Tibial nerve (tissue), 4 donors: ENCODE measurements around the gene ZBED4. TPM values are rescaled to one million over a fixed set of nuclear protein-coding genes. Genes with fewer than 3 reads are reported as not detected.
A peak's percentile ranks its signal among the peaks of the same experiment; 100 is the strongest.
"Not testable (repeated sequence)": the region's sequence is repeated elsewhere in the genome, so short reads cannot be mapped to it uniquely, and the experiment has no call there.

Source experiments
- DNase-seq, 2 donors: peaks; one replicate each; pipeline ENCODE4 v3.0.0-alpha.2; 2019; ENCODE audit warnings: low spot score in 2 of 2
- H3K27ac ChIP-seq, 4 donors: fragments of 200-600 bp; sonication (generic) in 3 of 4; one replicate each; pipeline ENCODE4 v1.5.1; 2017 to 2019; ENCODE audit warnings: mild to moderate bottlenecking in 1 of 4
- H3K27me3 ChIP-seq, 2 donors: fragments of 200-600 bp; sonication (generic) in 1 of 2; one replicate each; pipeline versions ENCODE4 v1.5.1 to v1.6.0; 2017 to 2019
- H3K36me3 ChIP-seq, 3 donors: fragments of 200-600 bp; sonication (generic); one replicate each; pipeline ENCODE4 v1.5.1; 2018 to 2019
- H3K4me1 ChIP-seq, 4 donors: fragments of 200-600 bp; sonication (generic) in 3 of 4; one replicate each; pipeline ENCODE4 v1.5.1; 2017 to 2019
- H3K4me3 ChIP-seq, 4 donors: fragments of 200-600 bp; sonication (generic) in 3 of 4; one replicate each; pipeline ENCODE4 v1.5.1; 2017 to 2019; ENCODE audit warnings: mild to moderate bottlenecking in 1 of 4, moderate library complexity in 1 of 4
- H3K9me3 ChIP-seq, 4 donors: fragments of 200-600 bp; sonication (generic) in 3 of 4; one replicate each; pipeline ENCODE4 v1.5.1; 2017 to 2019
- EP300 ChIP-seq, 2 donors: sonication (generic); formaldehyde crosslinking; IDR thresholded peaks; one replicate each; pipeline ENCODE4 v1.6.1; 2017; ENCODE audit warnings: antibody characterized with exemption in 2 of 2, mild to moderate bottlenecking in 1 of 2
- POLR2A ChIP-seq, 2 donors: fragments of 450-650 bp; IDR thresholded peaks; one replicate each; pipeline ENCODE4 v1.6.1; 2017; ENCODE audit warnings: antibody characterized with exemption in 2 of 2, mild to moderate bottlenecking in 2 of 2, moderate library complexity in 2 of 2
- WGBS, 2 donors: methylation state at CpG; one replicate each; pipeline ENCODE4 v1.1.5; 2018; 5-methylcytosine and 5-hydroxymethylcytosine counted together
- total RNA-seq, 4 donors: library from RNA; depleted of rRNA; stranded (reverse); fragments of >200 nt; gene quantifications; one replicate each; pipeline ENCODE4 v1.1.0, GENCODE V29; 2016
- TF ChIP-seq, protein P1 (sequence below), 5 experiments: fragments of 200-600 bp in 3 of 5; fragments of 450-650 bp in 2 of 5; sonication (generic) in 3 of 5; IDR thresholded peaks; one replicate each; pipeline ENCODE4 v1.5.1; 2016 to 2019; ENCODE audit warnings: antibody characterized with exemption in 5 of 5, mild to moderate bottlenecking in 3 of 5, moderate library complexity in 2 of 5

Gene ZBED4
- total RNA-seq, 4 donors from 2014 or later = 5.9 to 12.3 (median 7.3) TPM

DNA sequence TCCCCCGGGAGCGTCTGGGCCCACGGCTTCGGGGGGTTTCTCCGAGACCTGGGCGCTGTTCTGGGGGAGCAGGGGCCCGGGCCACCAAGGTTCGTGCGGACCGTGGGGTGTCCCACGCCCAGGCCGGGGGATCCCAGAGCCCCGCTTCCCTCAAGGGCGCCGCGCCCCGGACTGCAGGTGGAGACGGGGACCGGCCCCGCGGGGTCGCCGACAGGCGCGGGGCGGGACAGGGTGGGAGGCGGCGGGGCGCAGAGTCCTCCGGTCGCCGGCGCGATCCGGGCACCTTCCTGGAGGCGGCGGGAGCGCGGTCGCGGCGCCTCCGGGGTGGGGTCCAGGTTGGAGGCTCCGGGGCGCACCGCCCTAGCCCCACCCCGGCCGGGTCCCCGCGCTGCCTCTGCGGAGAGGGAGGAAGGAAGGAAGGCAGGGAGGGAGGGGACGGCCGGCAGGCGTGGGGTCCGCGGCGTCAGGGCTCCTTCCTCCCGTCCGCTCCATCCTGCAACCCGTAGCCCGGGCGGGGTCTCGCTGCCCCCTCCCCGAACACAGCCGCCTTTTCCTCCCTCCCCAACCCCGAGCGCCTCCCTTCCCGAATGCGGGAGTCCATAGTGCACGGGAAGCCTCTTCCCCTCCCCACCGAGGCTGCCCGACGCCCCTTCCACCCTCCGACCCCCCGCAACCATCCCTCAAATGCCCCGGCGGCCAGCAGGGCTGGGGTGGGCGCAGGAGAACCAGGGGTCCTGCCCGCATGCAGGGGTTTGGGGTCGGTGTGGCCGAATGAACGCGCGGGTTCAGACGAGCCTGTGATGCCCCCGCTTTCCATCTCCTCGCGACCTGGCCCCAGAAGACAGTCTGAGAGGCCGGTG is 4.3 kb upstream of the ZBED4 start:
- WGBS, 2 donors = 3 to 4% methylated on average over 49 to 53 of the region's 89 CpGs
- Histone ChIP-seq H3K36me3 (no peaks in the 10 kb centered on the region), H3K4me3 (peak overlapping the region in 3 of 4 donors; percentile 27 to 53 (median 40)), H3K27ac (no peak overlapping the region), H3K9me3 (no peaks in the 10 kb centered on the region), H3K27me3 (peaks cover 3 to 46% of the 10 kb centered on the region in 2 donors), H3K4me1 (peaks cover 0 to 30% (median 17%) of the 10 kb centered on the region in 4 donors)
- no peak for TF ChIP-seq POLR2A (IDR thresholded peaks at IDR 0.05)
- no peak for TF ChIP-seq EP300 (IDR thresholded peaks at IDR 0.05)
- TF ChIP-seq, protein P1, sequence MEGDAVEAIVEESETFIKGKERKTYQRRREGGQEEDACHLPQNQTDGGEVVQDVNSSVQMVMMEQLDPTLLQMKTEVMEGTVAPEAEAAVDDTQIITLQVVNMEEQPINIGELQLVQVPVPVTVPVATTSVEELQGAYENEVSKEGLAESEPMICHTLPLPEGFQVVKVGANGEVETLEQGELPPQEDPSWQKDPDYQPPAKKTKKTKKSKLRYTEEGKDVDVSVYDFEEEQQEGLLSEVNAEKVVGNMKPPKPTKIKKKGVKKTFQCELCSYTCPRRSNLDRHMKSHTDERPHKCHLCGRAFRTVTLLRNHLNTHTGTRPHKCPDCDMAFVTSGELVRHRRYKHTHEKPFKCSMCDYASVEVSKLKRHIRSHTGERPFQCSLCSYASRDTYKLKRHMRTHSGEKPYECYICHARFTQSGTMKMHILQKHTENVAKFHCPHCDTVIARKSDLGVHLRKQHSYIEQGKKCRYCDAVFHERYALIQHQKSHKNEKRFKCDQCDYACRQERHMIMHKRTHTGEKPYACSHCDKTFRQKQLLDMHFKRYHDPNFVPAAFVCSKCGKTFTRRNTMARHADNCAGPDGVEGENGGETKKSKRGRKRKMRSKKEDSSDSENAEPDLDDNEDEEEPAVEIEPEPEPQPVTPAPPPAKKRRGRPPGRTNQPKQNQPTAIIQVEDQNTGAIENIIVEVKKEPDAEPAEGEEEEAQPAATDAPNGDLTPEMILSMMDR (IDR thresholded peaks at IDR 0.05) = no peak
- no peak for DNase-seq

DNA sequence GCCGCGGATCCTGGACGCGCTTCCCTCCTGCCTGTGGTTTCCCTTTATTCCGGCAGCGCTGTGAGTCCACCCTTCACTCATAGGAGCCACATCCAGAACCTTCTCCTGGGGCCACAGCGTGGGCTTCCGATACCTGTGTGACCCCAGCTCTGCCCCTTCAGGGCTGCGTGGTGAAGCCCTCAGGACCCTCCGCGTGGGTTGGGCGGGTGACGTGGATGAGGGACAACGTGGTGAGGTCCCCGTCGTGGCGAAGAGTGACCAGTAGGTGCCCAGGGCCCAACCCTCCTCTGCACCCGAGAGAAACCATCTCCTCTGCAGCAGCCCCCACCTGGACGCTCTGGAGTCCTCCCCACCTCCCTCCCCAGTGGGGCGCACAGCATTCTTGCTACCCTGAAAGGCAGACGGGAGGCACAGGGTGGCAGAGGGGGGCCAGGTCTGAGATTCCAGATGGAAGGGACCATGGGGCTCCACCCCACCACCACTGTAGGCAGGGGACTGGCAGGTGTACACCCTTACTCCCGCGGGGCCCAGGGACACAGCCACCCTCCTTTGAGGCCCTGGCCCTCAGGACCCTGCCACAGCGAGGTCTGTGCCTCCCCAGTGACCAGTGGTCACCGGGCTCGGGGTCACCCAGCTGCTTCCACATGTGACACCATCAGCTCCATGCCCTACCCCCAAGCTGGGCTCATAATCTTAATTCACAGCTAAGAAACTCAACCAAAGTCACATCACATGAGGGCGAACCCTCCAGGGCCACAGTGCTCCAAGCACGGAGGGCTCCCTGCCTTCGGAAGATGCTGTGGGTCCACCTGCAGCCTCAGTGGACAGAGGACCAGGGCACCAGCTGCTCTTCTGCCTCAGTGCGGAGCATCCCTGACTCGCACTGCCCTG is 3.4 kb upstream of the ZBED4 start:
- no peaks in the 10 kb centered on the region for H3K36me3 ChIP-seq
- peak overlapping the region in 1 of 4 donors; percentile 53 for H3K4me3 ChIP-seq
- H3K9me3 ChIP-seq = no peaks in the 10 kb centered on the region
- peaks cover 0 to 39% (median 22%) of the 10 kb centered on the region in 4 donors for H3K4me1 ChIP-seq
- H3K27ac ChIP-seq = no peak overlapping the region
- TF ChIP-seq, protein P1 (IDR thresholded peaks at IDR 0.05) = no peak
- no peak for TF ChIP-seq POLR2A (IDR thresholded peaks at IDR 0.05)
- no peak for TF ChIP-seq EP300 (IDR thresholded peaks at IDR 0.05)
- peaks cover 3 to 46% of the 10 kb centered on the region in 2 donors for H3K27me3 ChIP-seq
- 50 to 80% methylated on average over 6 to 22 of the region's 31 CpGs for WGBS, 2 donors
- DNase-seq = no peak

DNA sequence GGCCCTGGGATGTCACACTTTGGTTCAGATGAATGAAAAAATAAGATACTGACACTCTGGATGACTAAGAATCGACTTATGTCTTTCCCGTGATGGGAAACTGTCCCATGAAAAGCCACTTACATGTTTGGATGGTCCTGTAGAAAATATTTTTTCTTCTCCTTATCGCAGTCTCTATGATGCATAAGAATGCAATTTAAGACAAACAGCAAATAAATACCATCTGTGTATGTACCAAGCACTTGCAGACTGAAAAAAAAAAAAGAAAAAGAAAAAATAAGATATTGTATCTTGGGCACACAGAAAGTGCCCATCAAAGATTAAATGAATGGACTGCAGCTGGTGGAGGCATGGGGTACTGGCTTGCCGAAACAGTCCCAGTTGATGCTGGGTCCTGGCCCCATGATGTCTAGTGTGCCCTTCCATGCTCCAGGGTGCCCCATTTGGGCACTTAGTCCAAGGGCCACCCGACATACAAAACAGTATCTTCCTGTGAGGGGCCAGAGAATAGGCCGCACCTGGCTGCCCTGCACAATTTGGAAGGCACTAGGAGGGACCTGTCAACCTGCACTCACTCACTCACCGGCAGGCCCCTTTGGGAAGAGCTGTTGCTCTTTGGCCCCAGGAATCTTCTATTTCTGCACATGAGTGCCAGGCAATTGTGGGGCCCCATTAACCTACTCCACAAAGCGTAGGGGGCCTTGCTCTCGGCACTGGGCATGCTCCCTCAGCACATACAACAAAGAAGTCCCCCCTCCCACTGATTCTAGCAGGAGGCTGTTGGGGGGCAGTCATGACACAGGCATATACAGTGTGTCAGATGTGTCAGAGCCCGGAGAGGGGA is 2.5 kb upstream of the ZBED4 start:
- Histone ChIP-seq H3K27me3 (peaks cover 3 to 46% of the 10 kb centered on the region in 2 donors), H3K9me3 (no peaks in the 10 kb centered on the region), H3K36me3 (no peaks in the 10 kb centered on the region), H3K4me3 (no peak overlapping the region), H3K4me1 (peaks cover 0 to 48% (median 28%) of the 10 kb centered on the region in 4 donors), H3K27ac (no peak overlapping the region)
- TF ChIP-seq EP300 (IDR thresholded peaks at IDR 0.05) (no peak), POLR2A (IDR thresholded peaks at IDR 0.05) (no peak)
- TF ChIP-seq, protein P1 (IDR thresholded peaks at IDR 0.05) = no peak
- 78 to 91% methylated on average over 9 to 10 of the region's 10 CpGs for WGBS, 2 donors
- no peak for DNase-seq

DNA sequence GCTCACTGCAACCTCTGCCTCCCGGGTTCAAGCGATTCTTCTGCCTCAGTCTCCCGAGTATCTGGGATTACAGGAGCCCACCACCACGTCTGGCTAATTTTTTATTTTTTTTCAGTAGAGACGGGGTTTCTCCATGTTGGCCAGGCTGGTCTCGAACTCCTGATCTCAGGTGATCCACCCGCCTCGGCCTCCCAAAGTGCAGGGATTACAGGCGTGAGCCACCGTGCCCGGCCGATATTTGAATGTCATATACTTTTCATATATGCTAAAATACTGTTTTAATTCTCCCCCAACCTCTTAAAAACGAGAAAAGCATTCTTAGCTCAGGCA is 1.1 kb upstream of the ZBED4 start:
- Histone ChIP-seq H3K4me1 (peaks cover 0 to 50% (median 28%) of the 10 kb centered on the region in 4 donors), H3K27me3 (peaks cover 3 to 35% of the 10 kb centered on the region in 2 donors), H3K27ac (peak overlapping the region in 3 of 4 donors; percentile 66 to 96 (median 93)), H3K4me3 (peak overlapping the region; percentile 49 to 85 (median 72))
- not testable (repeated sequence) for H3K36me3 ChIP-seq, H3K9me3 ChIP-seq, DNase-seq
- WGBS, 2 donors = 55 to 60% methylated on average over 13 of the region's 13 CpGs
